ENCODE data around the gene IL1RAPL2. TPM values are rescaled to one million over a fixed set of nuclear protein-coding genes. Genes with fewer than 3 reads are reported as not detected.
A peak's percentile ranks its signal among the peaks of the same experiment; 100 is the strongest.

IL1RAPL2 gene
- total and polyA plus RNA-seq, 2 of the 8 experiments (the other 6 are each of a cell fraction or from before 2014, with no cell fraction given): 0.20 to 1.3 TPM

DNA sequence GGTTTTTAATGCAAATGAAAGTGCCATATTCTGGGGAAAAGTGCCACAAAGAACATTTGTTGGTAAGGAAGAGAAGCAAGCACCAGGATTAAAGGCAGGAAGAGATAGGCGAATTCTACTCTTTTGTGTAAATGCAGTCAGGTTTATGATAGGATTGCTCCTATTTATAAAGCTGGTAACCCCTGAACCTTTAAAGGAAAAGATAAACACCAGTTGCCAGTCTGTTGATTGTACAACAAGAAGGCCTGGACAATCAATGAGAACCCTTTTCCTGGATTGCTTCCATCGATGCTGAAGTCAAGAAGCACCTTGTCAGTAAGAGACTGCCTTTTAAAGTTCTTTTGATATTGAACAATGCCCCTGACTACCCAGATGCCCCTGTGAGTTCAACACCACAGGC, 1098.2 kb downstream of the IL1RAPL2 start:
- Histone ChIP-seq H2AFZ (ENCODE audit: low read length) (no peak overlapping the region), H2BK15ac (ENCODE audit: low read length) (no peak overlapping the region), H3K23me2 (ENCODE audit: low read depth, low read length) (no peaks in the 10 kb centered on the region), H3K9ac (replicated peaks in 1 of 4; ENCODE audit: extremely low read depth in 1 of 4, low read depth in 3 of 4, low read length in 3 of 4) (no peak overlapping the region), H3K79me1 (ENCODE audit: low read depth, low read length) (no peaks in the 10 kb centered on the region), H3K23ac (ENCODE audit: insufficient read length) (no peak overlapping the region), H4K5ac (ENCODE audit: insufficient read length, low read depth, low read length) (no peak overlapping the region), H3K4me2 (ENCODE audit: insufficient read depth in 1 of 2, low read depth in 2 of 2, low read length in 2 of 2) (no peak overlapping the region), H3K36me3 (ENCODE audit: control insufficient read depth in 2 of 4, insufficient read depth in 4 of 4, low read length in 3 of 4) (no peaks in the 10 kb centered on the region), H3K18ac (ENCODE audit: extremely low read depth, low read length) (no peak overlapping the region), H3K4me3 (ENCODE audit: extremely low read depth in 1 of 4, insufficient read depth in 2 of 4, low read depth in 3 of 4, low read length in 4 of 4) (no peak overlapping the region), H4K8ac (ENCODE audit: extremely low read depth, insufficient read depth, low read length) (no peak overlapping the region), H3K56ac (replicated peaks; ENCODE audit: insufficient read length, low read depth, low read length) (no peak overlapping the region), H4K91ac (replicated peaks; ENCODE audit: insufficient read length, low read length) (no peak overlapping the region), H2AK5ac (ENCODE audit: low read depth, low read length) (no peak overlapping the region), H2BK120ac (replicated peaks; ENCODE audit: low read depth, low read length) (no peak overlapping the region), H3K79me2 (ENCODE audit: control insufficient read depth in 1 of 2, insufficient read depth in 2 of 2, low read length in 2 of 2) (no peaks in the 10 kb centered on the region), H3K4me1 (replicated peaks in 1 of 4; ENCODE audit: control insufficient read depth in 3 of 4, insufficient read depth in 4 of 4, low read length in 3 of 4) (no peaks in the 10 kb centered on the region), H3K4ac (replicated peaks; ENCODE audit: insufficient read length, low read depth, low read length) (no peak overlapping the region), H3K9me3 (ENCODE audit: insufficient read depth in 2 of 2, low read depth in 1 of 2, low read length in 1 of 2) (no peaks in the 10 kb centered on the region), H3K27me3 (replicated peaks in 1 of 4; ENCODE audit: control insufficient read depth in 3 of 4, extremely low read depth in 1 of 4, insufficient read depth in 3 of 4, low read length in 3 of 4) (no peaks in the 10 kb centered on the region), H3K14ac (ENCODE audit: insufficient read length) (no peak overlapping the region), H2BK5ac (ENCODE audit: low read depth, low read length) (no peak overlapping the region), H2BK20ac (ENCODE audit: low read length) (no peak overlapping the region), H2BK12ac (ENCODE audit: low read depth, low read length) (no peak overlapping the region), H3K27ac (ENCODE audit: low read depth, low read length) (no peak overlapping the region), H4K20me1 (replicated peaks in 1 of 2; ENCODE audit: control insufficient read depth in 1 of 2, insufficient read depth in 2 of 2, low read length in 2 of 2) (no peaks in the 10 kb centered on the region)
- FAIRE-seq (peak; percentile 52), DNase-seq (ENCODE audit: low read depth in 1 of 2, low spot score in 2 of 2) (no peak)
- ChIA-PET CTCF (ENCODE audit: partially characterized antibody) (no interaction called here), POLR2A (ENCODE audit: partially characterized antibody) (no interaction called here)
- 100% methylated on average over 2 of the region's 2 CpGs; no CpG with 5 or more reads in 1 of the 2 experiments for WGBS, 2 experiments (ENCODE audit: extremely low coverage in 1 of 2, insufficient coverage in 1 of 2, insufficient read length in 1 of 2, insufficient replicate concordance in 2 of 2, low coverage in 1 of 2, low lambda C conversion rate in 2 of 2, missing lambda C conversion rate in 1 of 2)
- TF ChIP-seq KDM5A (IDR thresholded peaks at IDR 0.05; ENCODE audit: low read length) (no peak), EGR1 (IDR thresholded peaks at IDR 0.05; ENCODE audit: borderline replicate concordance, low read depth, low read length) (no peak), NANOG (IDR thresholded peaks at IDR 0.05; ENCODE audit: insufficient read depth, low read depth, low read length, poor library complexity, severe bottlenecking) (no peak), JUND (IDR thresholded peaks at IDR 0.05; ENCODE audit: low read length) (no peak), CEBPB (IDR thresholded peaks at IDR 0.05; ENCODE audit: low read depth, low read length) (no peak), RBBP5 (IDR thresholded peaks at IDR 0.05; ENCODE audit: borderline replicate concordance, low read depth, low read length) (no peak), KDM1A (IDR thresholded peaks at IDR 0.05; ENCODE audit: borderline replicate concordance, low read length) (no peak), SP2 (IDR thresholded peaks at IDR 0.05; ENCODE audit: low read length) (no peak), JUN (IDR thresholded peaks at IDR 0.05; ENCODE audit: low read depth, low read length) (no peak), SRF (IDR thresholded peaks at IDR 0.05; ENCODE audit: low read depth, low read length) (no peak), TBP (IDR thresholded peaks at IDR 0.05; ENCODE audit: low read depth, low read length) (no peak), SAP30 (IDR thresholded peaks at IDR 0.05; ENCODE audit: insufficient read depth, insufficient replicate concordance, low read length) (no peak)
- TF ChIP-seq, protein P1, sequence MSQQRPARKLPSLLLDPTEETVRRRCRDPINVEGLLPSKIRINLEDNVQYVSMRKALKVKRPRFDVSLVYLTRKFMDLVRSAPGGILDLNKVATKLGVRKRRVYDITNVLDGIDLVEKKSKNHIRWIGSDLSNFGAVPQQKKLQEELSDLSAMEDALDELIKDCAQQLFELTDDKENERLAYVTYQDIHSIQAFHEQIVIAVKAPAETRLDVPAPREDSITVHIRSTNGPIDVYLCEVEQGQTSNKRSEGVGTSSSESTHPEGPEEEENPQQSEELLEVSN (IDR thresholded peaks at IDR 0.05): no peak

Measured in H1 (cell line).